Hindlimb muscle (tissue), 1 donor: ENCODE measurements around the gene LAMA3. TPM values are rescaled to one million over a fixed set of nuclear protein-coding genes. Genes with fewer than 3 reads are reported as not detected.

Experiments used
- DNase-seq: peaks from one replicate; pipeline ENCODE4 v3.0.0-alpha.2; 2013
- polyA plus RNA-seq: library from polyadenylated mRNA; unstranded; fragments of 120-200 nt; gene quantifications from one replicate; pipeline ENCODE4 v1.2.1, GENCODE V29; 2013; ENCODE audit not compliant: insufficient read length

LAMA3 gene
- polyA plus RNA-seq, 1 donor, result 3.1 TPM

DNA sequence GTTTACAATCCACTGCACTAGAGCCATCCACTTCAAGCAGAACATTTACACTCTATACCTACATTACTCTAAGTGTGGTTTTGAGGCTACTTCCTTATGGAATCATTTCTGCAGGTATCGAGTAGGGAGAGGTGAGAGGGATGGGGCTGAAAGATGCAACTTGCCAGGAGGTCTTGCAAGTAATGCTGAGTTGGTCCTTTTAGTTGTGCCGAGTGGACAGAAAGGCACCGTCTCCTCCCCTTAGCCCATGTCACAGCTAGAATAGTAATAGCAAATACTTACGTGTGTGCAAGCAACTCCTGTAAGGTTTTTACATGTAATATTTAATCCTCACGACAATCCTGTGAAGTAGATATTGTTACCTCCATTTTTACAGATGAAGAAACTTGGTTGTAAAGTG, 166.5 kb downstream of the LAMA3 start:
- no peak for DNase-seq

DNA sequence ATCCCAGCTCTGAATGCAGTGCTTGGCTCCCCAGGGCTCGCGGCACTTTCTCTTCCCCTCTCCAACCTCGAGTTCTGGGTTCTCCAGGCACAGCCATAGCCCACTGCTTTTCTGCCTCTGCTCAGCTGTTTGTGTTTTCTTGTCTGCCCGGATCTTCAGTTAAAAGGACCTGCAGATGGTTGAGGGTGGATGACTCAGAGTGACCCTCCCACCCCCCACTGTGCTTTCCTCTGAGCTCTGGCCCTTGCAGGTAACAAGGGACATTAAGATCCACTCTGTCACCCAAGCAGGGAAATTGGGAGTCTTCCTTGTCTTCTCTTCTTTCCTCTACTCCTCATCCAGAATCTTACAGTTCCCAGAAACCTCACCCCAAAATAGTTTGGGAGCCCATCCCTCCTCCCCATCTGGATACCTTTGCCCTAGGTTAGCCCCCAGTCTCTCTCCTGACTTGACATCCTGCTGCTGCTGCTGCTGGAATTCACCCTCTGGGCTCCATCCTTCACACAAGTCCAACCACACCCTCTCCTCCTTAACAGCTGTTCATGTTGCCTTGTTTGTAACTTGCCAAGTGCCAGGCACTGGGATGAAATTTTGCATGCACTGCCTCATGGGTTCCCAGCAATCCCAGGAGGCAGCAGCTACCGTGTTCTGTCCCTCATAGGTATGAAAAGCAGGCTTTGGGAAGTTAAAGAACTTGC, 167.4 kb downstream of the LAMA3 start:
- no peak for DNase-seq

DNA sequence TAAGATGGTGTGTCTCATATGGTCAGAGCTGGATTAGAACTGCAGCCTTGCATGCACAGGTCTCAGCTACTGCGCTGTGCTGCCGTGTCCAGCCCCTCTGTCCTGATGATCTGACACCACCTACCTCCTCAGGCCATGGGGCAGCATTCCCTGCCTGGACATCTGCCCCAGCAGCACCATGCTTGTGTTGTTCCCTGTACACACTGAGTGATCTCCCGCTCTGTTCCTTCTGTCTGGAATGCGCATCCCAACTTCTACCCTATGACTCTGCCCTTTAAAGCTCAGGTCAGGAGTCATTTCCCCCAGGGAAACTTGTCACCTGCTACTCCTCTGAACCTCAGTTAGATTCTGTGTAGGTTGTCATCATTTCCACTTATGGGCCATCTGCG, 167.9 kb downstream of the LAMA3 start:
- no peak for DNase-seq

DNA sequence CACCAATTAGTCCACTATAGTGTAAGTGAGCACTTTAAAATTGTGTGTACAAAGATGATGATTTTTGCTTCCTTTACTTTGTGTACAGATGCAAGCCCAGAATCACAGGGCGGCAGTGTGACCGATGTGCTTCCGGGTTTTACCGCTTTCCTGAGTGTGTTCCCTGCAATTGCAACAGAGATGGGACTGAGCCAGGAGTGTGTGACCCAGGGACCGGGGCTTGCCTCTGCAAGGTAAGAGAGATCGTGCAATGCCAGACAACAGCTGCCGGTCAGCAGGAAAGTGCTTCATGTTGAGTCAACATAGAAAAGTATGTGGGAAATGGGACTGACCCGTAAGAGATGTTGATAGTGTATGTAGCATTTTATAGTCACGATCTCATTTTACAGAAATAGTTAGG, 168.5 kb downstream of the LAMA3 start:
- DNase-seq, result peak; percentile 6

DNA sequence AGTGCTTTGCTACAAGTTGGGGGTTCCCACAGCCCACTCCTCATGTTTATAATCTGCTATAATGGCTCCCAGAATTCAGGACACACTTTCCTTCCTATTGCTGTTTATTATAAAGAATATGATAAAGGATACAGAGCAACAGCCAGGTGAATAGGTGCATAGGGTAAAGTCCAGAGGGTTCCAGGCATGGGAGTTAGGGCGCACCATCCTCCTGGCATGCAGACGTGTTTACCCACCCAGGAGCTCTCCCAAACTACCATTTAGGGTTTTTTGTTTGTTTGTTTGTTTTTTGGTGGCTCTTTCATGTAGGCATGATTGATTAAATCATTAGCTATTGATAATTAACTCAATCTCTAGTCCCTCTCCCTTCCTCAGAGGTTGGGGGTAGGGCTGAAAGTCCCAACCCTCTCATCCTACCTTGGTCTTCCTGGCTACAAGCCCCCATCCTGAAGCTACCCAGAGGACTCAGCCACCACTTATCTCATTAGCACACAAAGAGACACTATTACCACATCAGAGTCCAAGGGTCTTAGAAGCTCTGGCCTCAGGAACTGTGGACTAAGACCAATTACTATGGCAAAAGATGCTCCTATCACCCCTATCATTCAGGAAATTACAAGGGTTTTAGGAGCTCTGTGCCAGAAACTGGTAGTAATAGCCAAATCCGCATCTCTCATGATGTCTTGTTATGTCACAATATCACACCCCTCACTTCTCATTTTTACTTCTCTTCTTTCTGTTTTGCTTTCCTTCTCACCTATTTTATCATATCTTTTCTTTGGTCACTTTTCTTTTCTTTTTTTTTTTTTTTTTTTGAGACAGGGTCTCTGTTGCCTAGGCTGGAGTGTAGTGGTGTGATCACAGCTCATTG, 170.4 kb downstream of the LAMA3 start:
- no peak for DNase-seq

DNA sequence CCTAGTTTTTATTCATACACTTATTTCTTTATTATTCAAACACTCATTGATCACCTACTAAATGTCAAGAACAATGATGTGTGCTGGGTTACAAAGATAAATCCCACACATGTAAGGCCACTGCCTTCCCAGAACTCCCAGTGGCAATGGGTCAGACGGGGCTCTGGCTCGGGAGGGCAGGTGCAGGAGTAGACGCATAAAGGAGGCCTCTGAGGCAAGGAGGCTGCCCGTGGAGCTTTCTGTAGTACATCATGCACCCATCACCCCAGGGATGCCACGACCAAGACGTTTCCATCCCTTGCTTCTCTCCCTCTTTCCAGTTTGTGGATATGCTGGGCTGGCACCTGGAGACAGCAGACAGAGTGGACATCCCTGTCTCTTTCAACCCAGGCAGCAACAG, 172.1 kb downstream of the LAMA3 start:
- no peak for DNase-seq

DNA sequence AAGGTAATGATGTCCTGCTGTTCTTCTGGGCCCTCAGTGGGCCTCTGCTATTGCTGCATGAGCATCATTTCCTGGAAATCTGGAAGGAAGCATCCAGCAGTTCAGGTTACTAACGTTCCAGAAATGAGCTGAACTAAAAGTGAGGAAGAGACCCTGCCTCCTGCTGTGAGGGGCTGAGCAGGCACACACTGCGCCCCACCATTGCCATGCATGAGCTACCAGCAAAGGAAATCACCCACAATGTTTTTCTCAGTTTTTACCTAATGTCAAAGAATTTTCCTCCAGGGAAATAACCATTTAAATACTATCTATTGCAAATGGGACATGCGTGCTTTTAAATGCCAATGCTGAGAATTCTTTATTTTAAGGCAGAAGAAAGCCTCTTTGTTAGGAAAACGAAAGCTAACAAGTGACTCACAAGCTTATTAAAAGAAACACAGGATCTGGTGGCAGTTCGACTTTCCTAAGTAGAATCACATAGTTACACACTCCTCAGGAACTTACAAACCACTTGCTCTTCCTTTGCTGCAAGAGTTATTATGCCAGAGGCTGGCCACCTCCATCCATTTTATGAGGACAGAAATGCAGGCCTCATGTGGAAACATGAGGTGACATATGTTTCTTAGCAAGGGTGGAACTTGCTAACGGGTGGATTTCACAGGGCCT, 172.7 kb downstream of the LAMA3 start:
- DNase-seq, result no peak

DNA sequence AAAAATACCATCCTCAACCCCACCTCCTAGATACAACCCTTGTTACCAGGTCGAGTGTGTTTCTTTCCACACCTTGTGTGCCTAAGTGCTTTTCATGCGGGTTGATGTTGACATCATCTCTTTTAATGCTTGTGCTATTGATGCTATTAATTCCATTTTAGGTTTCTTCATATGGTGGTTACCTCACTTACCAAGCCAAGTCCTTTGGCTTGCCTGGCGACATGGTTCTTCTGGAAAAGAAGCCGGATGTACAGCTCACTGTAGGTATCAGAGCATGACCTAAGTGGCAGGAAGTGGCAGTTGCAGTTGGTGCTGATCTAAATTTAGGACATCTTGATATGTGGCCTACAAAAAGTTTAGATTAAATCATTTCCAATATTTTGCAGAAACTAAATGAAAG, 175.4 kb downstream of the LAMA3 start:
- DNase-seq, result no peak

DNA sequence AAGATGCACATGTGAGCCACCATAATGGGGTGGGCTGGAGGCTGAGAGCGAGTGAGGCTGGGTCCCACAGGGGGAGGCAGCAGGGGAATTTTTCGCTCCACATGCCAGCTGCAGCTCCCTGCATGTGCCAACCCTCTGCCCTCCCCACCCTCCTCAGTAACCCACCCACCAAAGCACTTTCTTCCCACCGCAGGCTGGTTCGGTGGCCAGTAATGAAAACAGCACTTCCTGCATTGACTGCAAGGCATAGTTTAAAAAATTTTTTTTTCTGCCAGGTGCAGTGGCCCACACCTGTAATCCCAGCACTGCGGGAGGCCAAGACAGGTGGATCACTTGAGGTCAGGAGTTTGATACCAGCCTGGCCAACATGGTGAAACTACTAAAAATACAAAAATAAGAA, 177.8 kb downstream of the LAMA3 start:
- DNase-seq, result no peak

DNA sequence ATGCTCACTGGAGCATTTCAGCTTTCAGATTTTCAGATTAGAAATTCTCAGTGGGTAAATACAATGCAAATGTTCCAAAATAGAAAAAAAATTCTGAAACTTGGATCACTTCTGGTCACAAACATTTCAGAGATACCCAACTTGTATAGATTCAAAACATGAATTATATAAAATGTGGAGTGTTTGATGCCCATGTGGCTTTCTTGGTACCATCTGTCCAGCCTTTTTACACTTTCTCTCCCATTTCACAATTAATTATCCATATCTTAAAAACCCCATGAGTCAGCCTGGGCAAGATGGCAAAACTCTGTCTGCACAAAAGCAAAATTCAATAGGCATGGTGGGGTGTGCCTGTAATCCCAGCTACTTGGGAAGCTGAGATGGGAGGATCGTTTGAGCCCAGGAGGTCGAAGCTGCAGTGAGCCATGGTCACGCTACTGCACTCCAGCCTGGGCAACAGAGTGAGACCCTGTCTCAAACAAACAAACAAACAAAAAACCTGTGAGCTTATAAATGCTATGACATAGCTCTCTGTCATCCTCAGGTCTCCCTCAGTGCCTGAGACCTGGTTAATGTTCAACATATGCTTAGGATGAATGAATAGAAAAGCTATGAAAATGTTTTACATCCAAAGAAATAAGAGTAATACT, 179.0 kb downstream of the LAMA3 start:
- no peak for DNase-seq

DNA sequence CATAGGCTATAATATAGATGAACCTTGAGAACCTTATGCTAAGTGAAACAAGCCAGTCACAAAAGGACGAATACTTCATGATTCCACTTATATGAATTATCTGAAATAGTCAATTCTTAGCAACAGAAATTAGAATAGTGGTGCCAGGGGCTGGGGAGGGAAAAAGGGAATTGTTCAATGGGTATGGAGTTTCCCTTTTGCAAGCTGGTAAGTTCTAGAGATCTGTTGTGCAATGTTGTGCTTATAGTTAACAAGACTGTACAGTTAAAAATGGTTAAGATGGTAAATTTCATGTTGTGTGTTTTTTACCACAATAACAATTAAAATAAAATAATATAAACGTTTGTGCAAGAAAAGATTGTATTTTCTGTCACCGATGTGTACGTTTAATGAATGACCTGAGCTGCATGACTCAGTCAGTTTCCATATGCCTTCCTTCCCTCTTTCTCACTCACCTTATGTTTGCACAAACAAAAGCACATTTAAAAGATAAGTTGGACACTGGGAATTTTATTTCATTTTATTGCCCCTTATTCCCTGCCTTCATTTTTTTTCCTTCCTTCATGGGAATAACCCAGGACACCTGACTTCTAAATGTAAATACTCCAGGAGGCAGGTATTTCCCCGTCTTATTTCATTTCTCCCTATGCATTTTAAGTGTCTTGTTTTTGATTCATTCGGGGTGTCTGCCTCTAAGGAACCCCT, 181.6 kb downstream of the LAMA3 start:
- DNase-seq, result no peak

DNA sequence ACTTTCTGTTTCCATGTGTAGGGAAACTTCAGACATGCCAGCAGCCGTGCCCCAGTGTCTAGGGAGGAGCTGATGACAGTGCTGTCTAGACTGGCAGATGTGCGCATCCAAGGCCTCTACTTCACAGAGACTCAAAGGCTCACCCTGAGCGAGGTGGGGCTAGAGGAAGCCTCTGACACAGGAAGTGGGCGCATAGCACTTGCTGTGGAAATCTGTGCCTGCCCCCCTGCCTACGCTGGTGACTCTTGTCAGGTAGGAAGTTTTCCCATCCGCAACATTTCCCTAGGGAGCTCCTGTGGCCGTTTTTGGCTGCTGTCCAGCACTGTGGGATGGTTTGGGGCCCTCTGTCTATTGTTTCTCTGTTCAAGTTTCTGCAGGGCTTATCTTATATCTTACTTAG, 182.2 kb downstream of the LAMA3 start:
- no peak for DNase-seq

DNA sequence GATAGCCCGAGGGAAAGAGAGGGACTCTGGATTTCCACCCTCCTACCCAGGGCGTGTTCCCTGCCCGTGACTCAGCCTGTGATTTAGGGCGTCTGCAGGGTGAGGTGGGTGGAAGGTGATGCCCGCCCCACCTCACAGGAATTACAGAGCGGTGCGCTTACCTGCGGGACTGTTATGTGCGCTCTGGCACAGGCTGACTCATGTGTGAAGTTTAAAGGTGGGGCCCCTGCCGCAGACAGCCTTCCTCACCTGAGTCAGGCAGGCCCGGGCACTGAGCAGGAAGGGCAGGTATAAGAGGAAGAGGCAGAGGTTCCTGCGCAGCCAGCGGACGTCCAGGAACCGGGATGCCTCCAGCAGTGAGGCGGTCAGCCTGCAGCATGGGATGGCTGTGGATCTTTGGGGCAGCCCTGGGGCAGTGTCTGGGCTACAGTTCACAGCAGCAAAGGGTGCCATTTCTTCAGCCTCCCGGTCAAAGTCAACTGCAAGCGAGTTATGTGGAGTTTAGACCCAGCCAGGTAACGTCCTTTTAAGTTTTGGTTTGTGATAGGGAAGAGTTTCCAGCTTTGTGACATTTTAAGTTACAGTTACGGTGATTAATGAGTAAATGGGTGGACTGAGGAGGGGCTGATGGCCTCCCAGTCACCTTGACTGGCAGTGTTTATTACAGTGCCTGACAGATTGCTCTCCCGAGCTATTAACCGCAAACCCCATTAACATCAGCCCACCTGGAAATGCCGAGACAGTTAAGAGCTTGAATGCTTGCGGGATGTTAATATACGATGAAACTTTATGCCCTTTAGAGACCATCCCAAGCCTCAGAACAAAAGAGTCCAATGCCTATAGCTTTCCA, 183.7 kb downstream of the LAMA3 start:
- no peak for DNase-seq

DNA sequence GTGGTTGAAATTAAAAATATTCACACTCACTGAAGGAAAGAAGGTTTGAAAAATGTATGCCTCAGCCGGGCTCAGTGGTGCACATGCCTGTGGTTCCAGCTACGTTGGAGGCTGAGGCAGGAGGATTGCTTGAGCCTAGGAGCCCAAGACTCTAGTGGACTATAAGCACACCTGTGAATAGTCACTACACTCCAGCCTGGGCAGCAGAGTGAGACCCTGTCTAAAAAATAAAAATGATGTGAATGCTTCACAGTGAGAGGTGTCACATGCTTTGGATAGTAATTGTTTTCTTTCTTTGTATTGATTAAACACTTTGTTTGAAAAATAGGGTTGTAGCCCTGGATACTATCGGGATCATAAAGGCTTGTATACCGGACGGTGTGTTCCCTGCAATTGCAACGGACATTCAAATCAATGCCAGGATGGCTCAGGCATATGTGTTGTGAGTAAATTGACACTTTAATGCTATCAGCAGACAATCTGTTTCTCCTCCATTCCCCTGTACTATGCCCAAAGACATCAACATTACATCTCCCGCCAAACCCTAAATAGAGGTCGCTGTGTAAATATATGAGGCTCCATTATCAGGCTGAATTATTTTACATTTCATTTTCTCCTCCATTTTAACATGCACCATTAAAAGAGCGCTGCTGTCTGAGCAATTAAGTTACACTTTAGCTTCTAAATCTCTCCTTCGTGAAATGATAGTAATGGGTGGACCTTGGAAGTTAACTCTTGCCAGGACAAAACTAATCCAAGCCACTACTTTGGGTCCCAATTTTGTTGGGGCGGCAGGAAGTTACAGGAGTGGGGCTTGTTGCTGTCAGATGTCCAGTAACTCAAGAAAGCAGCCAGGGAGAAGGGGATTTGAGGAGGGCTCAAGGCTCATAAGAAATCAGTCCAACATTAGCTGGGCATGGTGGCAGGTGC, 187.0 kb downstream of the LAMA3 start:
- no peak for DNase-seq

DNA sequence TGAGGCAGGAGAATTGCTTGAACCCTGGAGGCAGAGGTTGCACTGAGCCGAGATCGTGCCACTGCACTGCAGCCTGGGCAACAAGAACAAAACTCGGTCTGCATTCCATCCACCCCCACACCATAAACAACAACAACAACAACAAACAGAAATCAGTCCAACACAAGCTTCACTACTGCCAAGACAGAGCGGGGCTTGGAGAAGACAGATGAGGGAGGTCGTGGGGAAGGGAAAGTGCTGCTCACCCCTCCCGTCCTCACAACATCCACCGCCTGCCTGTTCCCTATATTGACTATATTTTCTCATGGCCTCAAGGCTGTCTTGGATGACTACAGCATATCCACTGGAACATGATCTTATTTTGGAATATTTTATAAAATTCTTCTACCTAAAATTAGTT, 187.7 kb downstream of the LAMA3 start:
- no peak for DNase-seq

DNA sequence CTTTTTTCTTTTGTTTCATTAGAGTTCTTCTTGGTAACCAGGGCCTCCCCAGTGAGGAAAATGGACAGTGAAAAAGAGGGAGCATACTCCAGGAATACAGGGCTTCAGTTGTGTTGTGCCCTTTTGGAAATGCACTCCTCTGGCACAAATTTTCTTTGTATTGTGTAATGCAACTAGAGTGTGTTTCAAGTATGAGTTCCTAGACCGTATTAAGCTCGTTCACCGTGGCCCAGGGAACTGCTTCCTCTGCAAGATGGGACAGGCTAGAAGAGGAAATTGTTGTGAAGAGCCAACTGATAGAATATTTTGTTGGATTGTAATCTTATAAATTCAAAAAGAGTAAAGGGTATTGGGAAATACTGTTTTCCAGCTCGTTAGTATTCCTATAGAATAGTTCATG, 188.1 kb downstream of the LAMA3 start:
- DNase-seq, result no peak

DNA sequence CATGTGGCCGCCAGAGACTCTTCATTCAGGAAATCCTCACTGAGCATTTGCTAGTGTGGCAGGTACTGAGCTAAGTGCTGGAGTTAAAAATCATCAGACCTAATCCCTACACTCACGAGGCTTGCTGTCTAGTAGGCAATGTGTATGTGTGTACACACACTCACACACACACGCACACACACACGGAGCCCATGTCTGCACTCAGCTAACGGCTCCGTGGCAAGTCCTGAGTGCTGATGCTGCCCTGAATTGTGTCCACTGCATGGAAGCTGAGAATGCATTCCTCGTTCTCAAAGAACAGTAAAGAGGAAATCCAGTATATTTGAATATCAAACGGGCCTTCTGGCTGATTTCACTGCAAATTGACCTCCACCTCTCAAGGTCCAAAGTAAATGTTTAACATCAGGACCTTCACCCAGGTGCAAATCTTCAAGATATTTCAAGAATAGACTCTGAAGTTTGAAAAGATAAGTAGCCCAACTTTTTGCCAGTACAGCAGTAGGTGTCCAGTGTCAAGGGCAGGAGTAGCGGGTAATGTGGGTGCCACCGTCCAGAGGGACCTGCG, 189.2 kb downstream of the LAMA3 start:
- DNase-seq, result no peak

DNA sequence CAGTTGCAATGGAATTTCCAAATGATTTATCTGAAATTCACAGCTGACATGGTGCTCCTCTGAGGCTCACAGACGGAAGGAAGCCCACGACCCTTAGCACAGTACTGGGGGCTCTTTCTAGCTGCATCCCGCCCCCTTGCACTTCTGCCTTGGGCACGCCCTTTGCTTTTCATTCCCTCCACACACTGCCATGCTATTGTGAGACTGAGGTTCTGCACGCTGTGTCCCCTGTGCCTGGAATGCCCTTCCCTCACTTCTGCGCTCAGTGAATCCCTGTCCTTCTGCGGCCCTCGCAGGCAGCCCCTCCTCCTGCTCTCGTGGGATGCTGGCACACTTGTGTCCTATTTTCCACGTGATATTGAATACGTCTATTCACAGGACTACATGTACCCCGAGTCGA, 189.9 kb downstream of the LAMA3 start:
- no peak for DNase-seq

DNA sequence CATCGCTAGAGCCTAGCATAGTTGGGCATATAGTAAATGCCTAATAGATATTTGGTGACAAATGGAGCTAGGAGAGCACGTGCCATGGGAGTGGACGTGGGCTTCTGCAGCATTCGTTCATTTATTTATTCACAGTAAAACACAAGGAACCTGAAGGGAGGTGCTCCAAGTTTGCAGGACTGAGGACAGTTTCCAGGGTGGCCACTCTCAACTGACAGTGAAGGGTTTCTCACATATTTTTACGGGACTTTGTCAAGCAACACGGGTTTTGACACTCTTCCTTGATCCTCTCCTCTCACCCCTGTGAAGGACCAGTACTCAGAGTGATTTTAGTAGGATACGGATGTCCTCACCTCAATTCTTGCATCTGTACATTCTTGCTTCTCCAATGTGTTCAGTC, 190.3 kb downstream of the LAMA3 start:
- no peak for DNase-seq

DNA sequence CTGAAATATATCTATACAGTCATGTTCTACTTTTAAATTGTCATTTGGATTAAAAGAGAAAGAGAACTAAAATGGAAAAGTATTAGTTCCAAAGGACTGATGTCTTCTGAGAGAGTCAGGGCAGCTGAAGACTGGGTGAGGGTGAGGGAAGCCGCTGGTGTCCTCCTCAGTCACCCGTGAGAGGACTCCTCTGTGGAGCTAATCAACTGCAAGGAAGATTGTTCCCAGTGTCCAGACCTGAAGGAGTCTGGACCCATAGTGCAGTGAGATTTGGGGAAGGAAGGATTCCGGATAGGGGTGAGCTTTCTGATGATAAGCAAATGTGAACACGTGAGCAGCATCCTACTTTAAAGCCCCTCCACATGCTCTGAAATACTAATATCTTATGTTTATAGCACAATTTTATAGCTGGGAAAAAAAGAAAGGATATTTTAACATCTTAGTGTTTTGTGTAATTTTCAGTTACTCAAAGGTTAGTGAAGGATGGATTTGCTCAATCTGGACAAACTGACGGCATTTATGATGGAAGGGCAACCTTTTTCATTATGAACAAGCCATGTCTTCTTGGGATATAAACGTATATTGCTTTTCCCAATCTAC, 190.8 kb downstream of the LAMA3 start:
- no peak for DNase-seq
